Astrocyte (in vitro differentiated cells and primary cell): ENCODE data around the gene CHL1. TPM values are rescaled to one million over a fixed set of nuclear protein-coding genes. Genes with fewer than 3 reads are reported as not detected.

Experiments
- DNase-seq: peaks from one replicate; pipeline ENCODE4 v3.0.0-alpha.2; 2010; ENCODE audit warnings: low read depth
- FAIRE-seq: peaks from 2 replicates; lab custom pipeline; 2011; peaks lifted over from hg19 to GRCh38; lab: Jason Lieb, UNC
- H2AFZ ChIP-seq: 2 replicates; pipeline ENCODE4 v1.6.0; 2012; ENCODE audit warnings: low read depth, low read length, inconsistent platforms
- H3K27ac ChIP-seq: 2 replicates; pipeline ENCODE4 v1.5.1; 2011; ENCODE audit warnings: low read depth, low read length, inconsistent platforms
- H3K27me3 ChIP-seq: 2 replicates; pipeline ENCODE4 v1.6.0; 2011; ENCODE audit warnings: low read length, inconsistent platforms; ENCODE audit not compliant: insufficient read depth
- H3K36me3 ChIP-seq: 2 replicates; pipeline ENCODE4 v1.5.1; 2011; ENCODE audit warnings: low read length, inconsistent platforms; ENCODE audit not compliant: insufficient read depth
- H3K4me1 ChIP-seq: 2 replicates; pipeline ENCODE4 v1.5.1; 2011; ENCODE audit warnings: low read length, inconsistent platforms; ENCODE audit not compliant: insufficient read depth
- H3K4me2 ChIP-seq: 2 replicates; pipeline ENCODE4 v1.6.0; 2012; ENCODE audit warnings: low read length, inconsistent platforms
- H3K4me3 ChIP-seq: 2 replicates; pipeline ENCODE4 v1.5.1; 2011; ENCODE audit warnings: low read depth, mild to moderate bottlenecking, low read length, inconsistent platforms; ENCODE audit not compliant: insufficient read depth
- H3K79me2 ChIP-seq: 2 replicates; pipeline ENCODE4 v1.6.0; 2012; ENCODE audit warnings: mild to moderate bottlenecking, low read length, inconsistent platforms; ENCODE audit not compliant: insufficient read depth
- H3K9ac ChIP-seq: 2 replicates; pipeline ENCODE4 v1.6.0; 2012; ENCODE audit warnings: mild to moderate bottlenecking, low read length, inconsistent platforms
- H3K9me3 ChIP-seq: 2 replicates; pipeline ENCODE4 v1.5.1; 2012; ENCODE audit warnings: low read depth, mild to moderate bottlenecking, low read length, inconsistent platforms; ENCODE audit not compliant: insufficient read depth
- H4K20me1 ChIP-seq: 2 replicates; pipeline ENCODE4 v1.6.0; 2012; ENCODE audit warnings: low read length, inconsistent platforms; ENCODE audit not compliant: insufficient read depth
- H3K27ac Mint-ChIP-seq: one replicate; pipeline ENCODE4 v1.8.0; 2021; ENCODE audit warnings: mild to moderate bottlenecking, mixed read lengths; ENCODE audit not compliant: unreplicated experiment
- H3K27me3 Mint-ChIP-seq: one replicate; pipeline ENCODE4 v1.8.0; 2021; ENCODE audit warnings: low read depth, mixed read lengths; ENCODE audit not compliant: unreplicated experiment
- H3K36me3 Mint-ChIP-seq: one replicate; pipeline ENCODE4 v1.8.0; 2021; ENCODE audit warnings: low read depth, mixed read lengths; ENCODE audit not compliant: unreplicated experiment
- H3K4me1 Mint-ChIP-seq: one replicate; pipeline ENCODE4 v1.8.0; 2021; ENCODE audit warnings: low read depth, mixed read lengths; ENCODE audit not compliant: unreplicated experiment
- H3K4me3 Mint-ChIP-seq: one replicate; pipeline ENCODE4 v1.8.0; 2021; ENCODE audit warnings: mild to moderate bottlenecking, moderate library complexity, mixed read lengths; ENCODE audit not compliant: unreplicated experiment
- H3K9me3 Mint-ChIP-seq: one replicate; pipeline ENCODE4 v1.8.0; 2021; ENCODE audit warnings: mild to moderate bottlenecking, mixed read lengths; ENCODE audit not compliant: unreplicated experiment
- EZH2 ChIP-seq: IDR thresholded peaks from 2 replicates; pipeline ENCODE4 v1.6.1; 2012; ENCODE audit warnings: mild to moderate bottlenecking, low read length, inconsistent platforms; ENCODE audit not compliant: insufficient read depth
- total RNA-seq: library from RNA; stranded (reverse); gene quantifications from 2 replicates; pipeline ENCODE4 v1.2.1, GENCODE V29; 2021
- TF ChIP-seq, protein P1 (sequence below): IDR thresholded peaks from 2 replicates; pipeline ENCODE4 v1.5.1; 2011; ENCODE audit warnings: low read depth, mild to moderate bottlenecking, inconsistent platforms, low read length, moderate library complexity; ENCODE audit not compliant: insufficient read depth

The CHL1 gene
- total RNA-seq, 1 donor from 2014 or later: not detected

DNA sequence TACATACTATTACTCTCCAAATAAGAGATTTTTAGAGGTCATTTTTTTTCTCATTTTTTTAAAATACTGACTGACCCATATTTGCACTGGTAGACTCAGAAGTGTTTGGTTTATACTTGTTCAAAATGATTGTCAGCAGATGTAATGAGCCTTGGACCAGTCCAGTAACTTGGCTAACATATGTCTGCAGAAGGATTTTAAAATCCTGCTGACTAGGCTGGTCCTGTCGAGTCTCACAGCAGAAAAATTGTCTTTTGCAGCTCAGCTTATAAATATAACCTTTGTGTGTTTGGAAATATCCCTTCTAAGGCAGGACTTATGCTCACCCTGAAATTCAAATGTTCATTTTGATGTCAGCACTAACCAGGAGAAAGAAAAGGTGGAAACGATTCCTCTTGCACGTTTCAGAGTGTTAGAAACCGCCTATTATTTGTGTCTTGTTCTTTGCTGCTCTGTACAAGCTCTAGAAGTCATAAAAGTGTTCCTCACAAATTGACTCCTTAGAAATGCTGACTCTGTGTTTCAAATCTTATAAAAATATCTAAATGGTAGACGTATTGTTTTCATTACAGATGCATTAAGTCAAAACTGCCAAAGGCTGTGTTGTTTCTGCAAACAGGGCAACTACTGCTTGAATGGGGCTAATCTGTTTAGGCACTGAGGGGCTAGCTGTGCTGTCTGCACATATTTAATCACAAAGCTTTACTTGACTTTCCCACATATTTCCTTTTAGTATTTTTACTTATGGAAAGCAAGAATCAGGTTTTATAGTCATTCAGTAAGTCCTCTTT is 95.3 kb downstream of the CHL1 start:
- no peaks in the 10 kb centered on the region for H4K20me1 ChIP-seq
- H3K4me3 ChIP-seq: no peak overlapping the region
- H3K9me3 ChIP-seq: no peaks in the 10 kb centered on the region
- no peaks in the 10 kb centered on the region for H3K79me2 ChIP-seq
- H3K27me3 ChIP-seq: no peaks in the 10 kb centered on the region
- no peaks in the 10 kb centered on the region for H3K4me1 Mint-ChIP-seq
- DNase-seq: no peak
- TF ChIP-seq, protein P1, sequence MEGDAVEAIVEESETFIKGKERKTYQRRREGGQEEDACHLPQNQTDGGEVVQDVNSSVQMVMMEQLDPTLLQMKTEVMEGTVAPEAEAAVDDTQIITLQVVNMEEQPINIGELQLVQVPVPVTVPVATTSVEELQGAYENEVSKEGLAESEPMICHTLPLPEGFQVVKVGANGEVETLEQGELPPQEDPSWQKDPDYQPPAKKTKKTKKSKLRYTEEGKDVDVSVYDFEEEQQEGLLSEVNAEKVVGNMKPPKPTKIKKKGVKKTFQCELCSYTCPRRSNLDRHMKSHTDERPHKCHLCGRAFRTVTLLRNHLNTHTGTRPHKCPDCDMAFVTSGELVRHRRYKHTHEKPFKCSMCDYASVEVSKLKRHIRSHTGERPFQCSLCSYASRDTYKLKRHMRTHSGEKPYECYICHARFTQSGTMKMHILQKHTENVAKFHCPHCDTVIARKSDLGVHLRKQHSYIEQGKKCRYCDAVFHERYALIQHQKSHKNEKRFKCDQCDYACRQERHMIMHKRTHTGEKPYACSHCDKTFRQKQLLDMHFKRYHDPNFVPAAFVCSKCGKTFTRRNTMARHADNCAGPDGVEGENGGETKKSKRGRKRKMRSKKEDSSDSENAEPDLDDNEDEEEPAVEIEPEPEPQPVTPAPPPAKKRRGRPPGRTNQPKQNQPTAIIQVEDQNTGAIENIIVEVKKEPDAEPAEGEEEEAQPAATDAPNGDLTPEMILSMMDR: no peak
- H3K9ac ChIP-seq: no peak overlapping the region
- H3K27ac Mint-ChIP-seq: no peak overlapping the region
- no peak overlapping the region for H3K27ac ChIP-seq
- H3K4me3 Mint-ChIP-seq: no peak overlapping the region
- no peaks in the 10 kb centered on the region for H3K36me3 Mint-ChIP-seq
- no peaks in the 10 kb centered on the region for H3K27me3 Mint-ChIP-seq
- no peaks in the 10 kb centered on the region for H3K36me3 ChIP-seq
- H2AFZ ChIP-seq: no peak overlapping the region
- peaks cover 11% of the 10 kb centered on the region for H3K9me3 Mint-ChIP-seq
- H3K4me2 ChIP-seq: no peak overlapping the region
- no peak for FAIRE-seq
- H3K4me1 ChIP-seq: no peaks in the 10 kb centered on the region

DNA sequence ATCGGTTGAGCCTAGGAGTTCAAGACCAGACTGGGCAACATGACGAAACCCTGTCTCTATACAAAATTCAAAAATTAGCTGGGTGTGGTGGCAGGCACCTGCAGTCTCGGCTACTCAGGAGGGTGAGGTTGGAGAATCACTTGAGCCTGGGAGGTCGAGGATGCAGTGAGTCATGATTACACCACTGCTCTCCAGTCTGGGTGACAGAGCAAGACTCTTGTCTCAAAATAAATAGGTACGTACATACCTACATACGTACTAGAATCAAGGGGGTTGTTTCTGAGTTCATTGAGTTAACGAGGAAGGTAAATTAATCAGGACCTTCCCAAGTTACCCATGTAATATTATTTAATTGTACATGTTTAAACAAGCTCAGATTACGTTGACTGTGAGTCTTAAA is 97.5 kb downstream of the CHL1 start:
- H3K4me2 ChIP-seq: no peak overlapping the region
- H3K27ac ChIP-seq: no peak overlapping the region
- H2AFZ ChIP-seq: no peak overlapping the region
- FAIRE-seq (no peak), DNase-seq (no peak)
- H3K27me3 Mint-ChIP-seq: no peaks in the 10 kb centered on the region
- H3K27me3 ChIP-seq: no peaks in the 10 kb centered on the region
- no peaks in the 10 kb centered on the region for H3K36me3 Mint-ChIP-seq
- no peaks in the 10 kb centered on the region for H4K20me1 ChIP-seq
- H3K9me3 ChIP-seq: no peaks in the 10 kb centered on the region
- no peak overlapping the region for H3K4me3 Mint-ChIP-seq
- no peak overlapping the region for H3K4me3 ChIP-seq
- no peaks in the 10 kb centered on the region for H3K4me1 ChIP-seq
- H3K4me1 Mint-ChIP-seq: no peaks in the 10 kb centered on the region
- H3K27ac Mint-ChIP-seq: no peak overlapping the region
- H3K79me2 ChIP-seq: no peaks in the 10 kb centered on the region
- no peak overlapping the region for H3K9ac ChIP-seq
- H3K9me3 Mint-ChIP-seq: peaks cover 11% of the 10 kb centered on the region
- no peaks in the 10 kb centered on the region for H3K36me3 ChIP-seq
- TF ChIP-seq, protein P1: no peak
- TF ChIP-seq EZH2: no peak

DNA sequence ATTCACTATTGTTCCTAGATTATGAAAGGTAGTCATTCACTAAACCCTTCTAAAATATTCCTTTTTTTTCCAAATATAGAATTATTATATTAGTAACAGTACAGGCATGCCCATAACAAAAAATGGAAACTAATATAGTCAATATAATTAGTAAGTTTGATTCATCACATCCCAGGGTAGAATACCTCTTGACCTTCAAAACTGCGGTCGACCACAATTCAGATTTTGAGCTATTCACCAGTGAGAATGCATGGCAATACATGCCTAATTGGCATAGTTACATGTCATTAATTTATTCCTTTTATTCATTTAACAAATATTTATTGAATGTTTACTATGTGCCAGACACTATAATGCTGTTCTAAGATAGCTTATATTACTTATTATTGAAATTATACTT is 98.0 kb downstream of the CHL1 start:
- Histone ChIP-seq H3K27me3 (no peaks in the 10 kb centered on the region), H3K9ac (no peak overlapping the region), H3K9me3 (no peaks in the 10 kb centered on the region), H3K36me3 (no peaks in the 10 kb centered on the region), H4K20me1 (no peaks in the 10 kb centered on the region), H3K27ac (no peak overlapping the region), H3K4me2 (no peak overlapping the region), H3K4me3 (no peak overlapping the region), H2AFZ (no peak overlapping the region), H3K79me2 (no peaks in the 10 kb centered on the region), H3K4me1 (no peaks in the 10 kb centered on the region)
- H3K4me1 Mint-ChIP-seq: no peaks in the 10 kb centered on the region
- peaks cover 13% of the 10 kb centered on the region for H3K9me3 Mint-ChIP-seq
- no peak for FAIRE-seq
- no peak overlapping the region for H3K27ac Mint-ChIP-seq
- H3K36me3 Mint-ChIP-seq: no peaks in the 10 kb centered on the region
- no peak for DNase-seq
- TF ChIP-seq, protein P1: no peak
- no peak for TF ChIP-seq EZH2
- no peaks in the 10 kb centered on the region for H3K27me3 Mint-ChIP-seq
- H3K4me3 Mint-ChIP-seq: no peak overlapping the region
